H1 (cell line): ENCODE data around the gene GJD3. TPM values are rescaled to one million over a fixed set of nuclear protein-coding genes. Genes with fewer than 3 reads are reported as not detected.

Experiments
- ASH2L ChIP-seq: fragments of 200-600, 300-600 bp; sonication (generic); IDR thresholded peaks from one replicate; pipeline ENCODE4 v1.7.1; 2017; ENCODE audit warnings: low read length
- BCL11A ChIP-seq, 2 experiments: IDR thresholded peaks; one replicate each; pipeline ENCODE4 v1.6.1; 2011; ENCODE audit warnings: low read depth in 2 of 2, low read length in 2 of 2, mild to moderate bottlenecking in 2 of 2
- GTF2F1 ChIP-seq: IDR thresholded peaks from 2 replicates; pipeline ENCODE4 v1.6.1; 2012; ENCODE audit warnings: low read depth, low read length, improper control_type of control experiment, borderline replicate concordance
- JUN ChIP-seq: IDR thresholded peaks from 2 replicates; pipeline ENCODE4 v1.6.1; 2011; ENCODE audit warnings: low read depth, mild to moderate bottlenecking, improper control_type of control experiment, low read length
- KDM4A ChIP-seq: IDR thresholded peaks from one replicate; pipeline ENCODE4 v1.7.1; 2012; ENCODE audit warnings: low read depth, mild to moderate bottlenecking, moderate library complexity, low read length, inconsistent platforms; ENCODE audit not compliant: severe bottlenecking
- KDM5A ChIP-seq: fragments of 200-600 bp; IDR thresholded peaks from 2 replicates; pipeline ENCODE4 v1.7.1; 2012; ENCODE audit warnings: mild to moderate bottlenecking, low read length, inconsistent platforms, mixed read lengths
- RAD21 ChIP-seq, 2 experiments: IDR thresholded peaks in 1 of 2; conservative IDR thresholded peaks in 1 of 2; 2 replicates each; pipeline ENCODE4 v1.6.1; 2011; ENCODE audit warnings: low read depth in 2 of 2, low read length in 2 of 2, improper control_type of control experiment in 1 of 2, inconsistent platforms in 1 of 2, mild to moderate bottlenecking in 1 of 2, moderate library complexity in 1 of 2
- SAP30 ChIP-seq: fragments of 300-600 bp; sonication (generic); IDR thresholded peaks from 2 replicates; pipeline ENCODE4 v1.7.1; 2012; ENCODE audit warnings: low read length, moderate library complexity, mild to moderate bottlenecking, inconsistent platforms; ENCODE audit not compliant: insufficient read depth, insufficient replicate concordance
- TAF7 ChIP-seq: optimal IDR thresholded peaks from 2 replicates; pipeline ENCODE3; 2011; ENCODE audit warnings: low read depth, mild to moderate bottlenecking, inconsistent platforms, low read length, moderate library complexity, borderline replicate concordance
- TCF12 ChIP-seq: IDR thresholded peaks from 2 replicates; pipeline ENCODE4 v1.6.1; 2011; ENCODE audit warnings: low read depth, mild to moderate bottlenecking, low read length
- TEAD4 ChIP-seq: IDR thresholded peaks from 2 replicates; pipeline ENCODE4 v1.6.1; 2012; ENCODE audit warnings: low read depth, low read length, inconsistent platforms, mixed read lengths
- polyA plus RNA-seq, 7 experiments: library from polyadenylated mRNA; depleted of rRNA in 3 of 7; stranded (reverse) in 5 of 7; unstranded in 2 of 7; fragments of >200 nt in 5 of 7; fragments of 200-250 nt in 2 of 7; gene quantifications; 1 replicate in 5 of 7; 2 replicates in 1 of 7; 4 replicates in 1 of 7; pipeline versions ENCODE4 v1.2.1 to v1.2.3, GENCODE V29; 2011 to 2013; ENCODE audit warnings: missing spikeins in 2 of 7, mixed read lengths in 2 of 7
- total RNA-seq: library from RNA; stranded (reverse); fragmentation: NEBNext Ultra II Directional; extraction: Animal tissue kit (Norgen Biotek cat#: 25700); gene quantifications from 2 replicates; pipeline ENCODE4 v1.2.1, GENCODE V29; 2021
- TF ChIP-seq, protein P1 (sequence below), 3 experiments: IDR thresholded peaks; 1 replicate in 2 of 3; 2 replicates in 1 of 3; pipeline versions ENCODE4 v1.5.1 to v1.6.1; 2011; ENCODE audit warnings: low read length in 3 of 3, mild to moderate bottlenecking in 3 of 3, inconsistent platforms in 2 of 3, low read depth in 1 of 3, moderate library complexity in 1 of 3; ENCODE audit not compliant: insufficient read depth in 1 of 3; ENCODE audit errors: control extremely low read depth in 1 of 3

The GJD3 gene
- total and polyA plus RNA-seq, 2 of the 8 experiments (the other 6 are each of a cell fraction or from before 2014, with no cell fraction given): 0.53 to 1.9 TPM

DNA sequence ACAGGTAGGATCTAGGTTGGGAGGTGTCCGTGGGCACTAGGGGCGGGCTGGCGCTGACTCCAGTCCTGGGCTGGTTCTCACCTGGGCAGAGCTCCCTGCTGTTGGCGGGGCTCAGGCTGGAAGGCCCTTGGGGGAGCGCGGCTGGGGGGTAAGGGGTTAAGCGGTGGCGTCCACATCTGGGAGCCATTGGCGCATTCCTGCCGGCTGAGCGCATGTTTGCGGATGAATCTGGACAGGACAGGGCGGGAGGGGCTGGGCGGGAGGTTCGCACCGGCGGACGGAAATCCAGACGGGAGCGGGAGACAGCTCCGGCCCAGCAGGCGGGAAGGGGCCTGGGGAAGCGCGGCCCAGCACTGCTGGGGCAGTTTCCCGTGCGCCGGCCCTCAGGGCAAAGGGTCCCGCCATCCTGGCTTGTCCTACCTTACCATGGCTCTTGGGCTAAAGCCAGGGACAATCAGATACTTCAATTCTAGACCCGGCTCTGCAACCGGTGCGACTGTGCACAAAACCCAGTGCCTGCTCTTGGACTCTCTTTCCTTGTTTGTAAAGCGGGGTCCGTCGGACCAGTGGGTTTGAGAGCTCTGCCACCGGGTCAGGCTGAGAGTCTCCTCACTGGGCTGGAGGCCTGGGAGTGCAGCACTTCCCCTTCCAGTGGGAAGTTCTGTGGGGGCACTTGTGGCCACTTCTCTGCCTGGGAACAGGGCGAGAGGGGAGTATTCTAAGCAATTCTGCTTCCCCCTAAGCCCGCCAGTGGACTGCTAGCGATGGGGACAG lies 47.8 kb downstream of the GJD3 start (continued):
- no peak for TF ChIP-seq ASH2L
- no peak for TF ChIP-seq TAF7
- peak; percentile 68 for TF ChIP-seq TEAD4
- no peak for TF ChIP-seq TCF12
- peak; percentile 43 for TF ChIP-seq KDM4A
- TF ChIP-seq GTF2F1: no peak
- TF ChIP-seq JUN: no peak
- no peak for TF ChIP-seq KDM5A
- TF ChIP-seq, protein P1, sequence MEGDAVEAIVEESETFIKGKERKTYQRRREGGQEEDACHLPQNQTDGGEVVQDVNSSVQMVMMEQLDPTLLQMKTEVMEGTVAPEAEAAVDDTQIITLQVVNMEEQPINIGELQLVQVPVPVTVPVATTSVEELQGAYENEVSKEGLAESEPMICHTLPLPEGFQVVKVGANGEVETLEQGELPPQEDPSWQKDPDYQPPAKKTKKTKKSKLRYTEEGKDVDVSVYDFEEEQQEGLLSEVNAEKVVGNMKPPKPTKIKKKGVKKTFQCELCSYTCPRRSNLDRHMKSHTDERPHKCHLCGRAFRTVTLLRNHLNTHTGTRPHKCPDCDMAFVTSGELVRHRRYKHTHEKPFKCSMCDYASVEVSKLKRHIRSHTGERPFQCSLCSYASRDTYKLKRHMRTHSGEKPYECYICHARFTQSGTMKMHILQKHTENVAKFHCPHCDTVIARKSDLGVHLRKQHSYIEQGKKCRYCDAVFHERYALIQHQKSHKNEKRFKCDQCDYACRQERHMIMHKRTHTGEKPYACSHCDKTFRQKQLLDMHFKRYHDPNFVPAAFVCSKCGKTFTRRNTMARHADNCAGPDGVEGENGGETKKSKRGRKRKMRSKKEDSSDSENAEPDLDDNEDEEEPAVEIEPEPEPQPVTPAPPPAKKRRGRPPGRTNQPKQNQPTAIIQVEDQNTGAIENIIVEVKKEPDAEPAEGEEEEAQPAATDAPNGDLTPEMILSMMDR (IDR thresholded peaks at IDR 0.05; ENCODE audit: control extremely low read depth in 1 of 3, insufficient read depth in 1 of 3, low read depth in 1 of 3, low read length in 3 of 3): peak in 1 of 3 experiments; percentile 4; a peak in 1 of 4 replicates
- TF ChIP-seq RAD21 (IDR thresholded peaks at IDR 0.05 in 1 of 2, conservative IDR thresholded peaks at IDR 0.05 in 1 of 2; ENCODE audit: low read depth in 2 of 2, low read length in 2 of 2): 0 out of 4 replicates have a peak, but pooled peaks of 1 of the 2 experiments have one; percentile 1
- TF ChIP-seq BCL11A (IDR thresholded peaks at IDR 0.05; ENCODE audit: low read depth in 2 of 2, low read length in 2 of 2): no peak
- no peak for TF ChIP-seq SAP30
